ENCODE data around the gene ATG12. TPM values are rescaled to one million over a fixed set of nuclear protein-coding genes. Genes with fewer than 3 reads are reported as not detected.

ATG12 gene
- total RNA-seq, 1 experiment from 2014 or later, result 52.0 TPM

- Histone ChIP-seq H3K36me3 (ENCODE audit: control insufficient read depth, insufficient read depth, low read length) (no peaks in the 10 kb centered on the region), H3K27me3 (ENCODE audit: control insufficient read depth, insufficient read depth, low read length) (peaks cover 2% of the 10 kb centered on the region; the same call in 1 of the 2 replicates), H3K4me1 (ENCODE audit: control insufficient read depth, insufficient read depth, low read length) (no peaks in the 10 kb centered on the region), H3K27ac (ENCODE audit: low read length) (no peak overlapping the region), H3K9me3 (ENCODE audit: control insufficient read depth, insufficient read depth, low read depth, low read length) (no peaks in the 10 kb centered on the region), H3K4me3 (ENCODE audit: low read depth in 2 of 2, low read length in 2 of 2) (no peak overlapping the region)
- ATAC-seq, result no peak
- in situ Hi-C loops (cut with HindIII; ENCODE audit: low pct_unique_long_range_greater_than_20kb, low sequenced_read_pairs), result no loop called here
- ChIA-PET CTCF (no interaction called here), POLR2A (no interaction called here)
- no peak for TF ChIP-seq POLR2AphosphoS5 (IDR thresholded peaks at IDR 0.05; ENCODE audit: low read depth, low read length)
- no peak for TF ChIP-seq CTCF (IDR thresholded peaks at IDR 0.05)
- TF ChIP-seq, protein P1, sequence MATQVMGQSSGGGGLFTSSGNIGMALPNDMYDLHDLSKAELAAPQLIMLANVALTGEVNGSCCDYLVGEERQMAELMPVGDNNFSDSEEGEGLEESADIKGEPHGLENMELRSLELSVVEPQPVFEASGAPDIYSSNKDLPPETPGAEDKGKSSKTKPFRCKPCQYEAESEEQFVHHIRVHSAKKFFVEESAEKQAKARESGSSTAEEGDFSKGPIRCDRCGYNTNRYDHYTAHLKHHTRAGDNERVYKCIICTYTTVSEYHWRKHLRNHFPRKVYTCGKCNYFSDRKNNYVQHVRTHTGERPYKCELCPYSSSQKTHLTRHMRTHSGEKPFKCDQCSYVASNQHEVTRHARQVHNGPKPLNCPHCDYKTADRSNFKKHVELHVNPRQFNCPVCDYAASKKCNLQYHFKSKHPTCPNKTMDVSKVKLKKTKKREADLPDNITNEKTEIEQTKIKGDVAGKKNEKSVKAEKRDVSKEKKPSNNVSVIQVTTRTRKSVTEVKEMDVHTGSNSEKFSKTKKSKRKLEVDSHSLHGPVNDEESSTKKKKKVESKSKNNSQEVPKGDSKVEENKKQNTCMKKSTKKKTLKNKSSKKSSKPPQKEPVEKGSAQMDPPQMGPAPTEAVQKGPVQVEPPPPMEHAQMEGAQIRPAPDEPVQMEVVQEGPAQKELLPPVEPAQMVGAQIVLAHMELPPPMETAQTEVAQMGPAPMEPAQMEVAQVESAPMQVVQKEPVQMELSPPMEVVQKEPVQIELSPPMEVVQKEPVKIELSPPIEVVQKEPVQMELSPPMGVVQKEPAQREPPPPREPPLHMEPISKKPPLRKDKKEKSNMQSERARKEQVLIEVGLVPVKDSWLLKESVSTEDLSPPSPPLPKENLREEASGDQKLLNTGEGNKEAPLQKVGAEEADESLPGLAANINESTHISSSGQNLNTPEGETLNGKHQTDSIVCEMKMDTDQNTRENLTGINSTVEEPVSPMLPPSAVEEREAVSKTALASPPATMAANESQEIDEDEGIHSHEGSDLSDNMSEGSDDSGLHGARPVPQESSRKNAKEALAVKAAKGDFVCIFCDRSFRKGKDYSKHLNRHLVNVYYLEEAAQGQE (IDR thresholded peaks at IDR 0.05; ENCODE audit: insufficient read depth in 1 of 2, low read depth in 2 of 2, low read length in 1 of 2), result no peak
- TF ChIP-seq SIN3A (IDR thresholded peaks at IDR 0.05; ENCODE audit: borderline replicate concordance, insufficient read depth, low read depth, low read length), result no peak
- TF ChIP-seq TCF7L2 (IDR thresholded peaks at IDR 0.05; ENCODE audit: low read depth, low read length), result no peak
- DNase-seq (ENCODE audit: low read depth, low spot score), result no peak
- no TSS peak for BruUV-seq (replicated peaks)
- intact Hi-C loops (cut with micrococcal nuclease; ENCODE audit: unreplicated experiment), result no loop called here
These were observed 39.4 kb downstream of the ATG12 start for GRCh38 chr5:115801984-115802383.

GRCh38 chr5:115801152-115801551 is 40.2 kb downstream of the ATG12 start:
- Histone ChIP-seq H3K4me1 (ENCODE audit: control insufficient read depth, insufficient read depth, low read length) (no peaks in the 10 kb centered on the region), H3K4me3 (ENCODE audit: low read depth in 2 of 2, low read length in 2 of 2) (no peak overlapping the region), H3K9me3 (ENCODE audit: control insufficient read depth, insufficient read depth, low read depth, low read length) (no peaks in the 10 kb centered on the region), H3K27me3 (ENCODE audit: control insufficient read depth, insufficient read depth, low read length) (peaks cover 2% of the 10 kb centered on the region; the same call in 1 of the 2 replicates), H3K36me3 (ENCODE audit: control insufficient read depth, insufficient read depth, low read length) (no peaks in the 10 kb centered on the region), H3K27ac (ENCODE audit: low read length) (no peak overlapping the region)
- ATAC-seq (no peak), DNase-seq (ENCODE audit: low read depth, low spot score) (no peak)
- in situ Hi-C loops (cut with HindIII; ENCODE audit: low pct_unique_long_range_greater_than_20kb, low sequenced_read_pairs), result no loop called here
- TF ChIP-seq CTCF (IDR thresholded peaks at IDR 0.05) (no peak), POLR2AphosphoS5 (IDR thresholded peaks at IDR 0.05; ENCODE audit: low read depth, low read length) (no peak), SIN3A (IDR thresholded peaks at IDR 0.05; ENCODE audit: borderline replicate concordance, insufficient read depth, low read depth, low read length) (no peak), TCF7L2 (IDR thresholded peaks at IDR 0.05; ENCODE audit: low read depth, low read length) (no peak)
- TF ChIP-seq, protein P1 (IDR thresholded peaks at IDR 0.05; ENCODE audit: insufficient read depth in 1 of 2, low read depth in 2 of 2, low read length in 1 of 2), result no peak
- POLR2A ChIA-PET, result no interaction called here
- no TSS peak for BruUV-seq (replicated peaks)
- CTCF ChIA-PET, result no interaction called here
- intact Hi-C loops (cut with micrococcal nuclease; ENCODE audit: unreplicated experiment), result no loop called here

All from Panc1 (cell line).